GM18909 (cell line): ENCODE measurements around the gene SPTBN1.

Experiments used
- ATAC-seq: cut with Tn5 transposase; IDR thresholded peaks from one replicate; pipeline ENCODE4 v1.9.1; 2021; ENCODE audit warnings: mild to moderate bottlenecking; ENCODE audit not compliant: unreplicated experiment, poor library complexity

The SPTBN1 gene

DNA sequence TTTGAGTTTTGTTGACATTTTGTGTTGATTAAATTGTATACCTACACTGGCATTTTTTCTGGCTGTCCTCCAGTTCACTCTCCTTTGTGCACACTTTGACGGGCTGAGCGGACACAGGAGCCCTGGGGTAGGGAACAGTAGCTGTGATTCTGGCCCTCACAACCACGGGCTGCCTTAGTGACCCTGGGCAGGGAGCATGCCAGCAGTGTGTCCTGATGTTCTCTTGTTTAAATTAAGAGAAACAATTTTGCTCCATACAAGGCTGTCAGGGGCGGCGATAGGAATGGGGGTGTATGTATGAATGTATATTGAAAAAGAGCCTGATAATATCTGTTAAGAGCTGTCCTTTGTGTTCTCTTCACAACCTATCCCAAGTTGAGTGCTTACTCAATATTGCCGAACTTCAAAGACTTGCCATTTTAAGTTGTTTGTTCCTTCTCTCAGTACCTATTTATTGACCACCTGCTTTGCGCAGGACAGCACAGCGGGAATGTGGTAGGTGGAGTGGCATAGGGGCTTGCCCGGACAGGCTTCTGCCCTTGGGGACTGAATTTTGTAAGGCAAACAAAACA, 163.6 kb downstream of the SPTBN1 start:
- ATAC-seq: no peak

DNA sequence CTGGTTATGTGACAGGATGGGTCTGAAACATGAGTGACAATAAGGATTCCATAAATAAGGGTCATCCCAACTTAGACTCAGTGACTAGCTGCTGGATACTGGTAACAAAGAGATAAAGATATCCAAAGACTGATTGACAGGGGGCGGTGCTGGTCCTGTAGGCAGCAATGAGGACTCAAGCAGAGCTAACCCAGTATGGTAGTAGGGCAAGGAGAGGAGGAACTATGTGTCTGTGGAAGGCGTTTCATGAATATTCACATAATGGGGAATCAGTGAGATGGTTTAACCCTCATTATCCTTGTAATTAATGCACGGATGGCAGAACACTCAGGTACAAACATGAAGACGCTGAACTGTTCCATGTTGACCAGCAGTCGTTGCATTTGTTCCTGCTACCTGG, 164.8 kb downstream of the SPTBN1 start:
- no peak for ATAC-seq

- no peak for ATAC-seq
Measured at GRCh38 chr2:54624591-54625071, 168.5 kb downstream of the SPTBN1 start.

DNA sequence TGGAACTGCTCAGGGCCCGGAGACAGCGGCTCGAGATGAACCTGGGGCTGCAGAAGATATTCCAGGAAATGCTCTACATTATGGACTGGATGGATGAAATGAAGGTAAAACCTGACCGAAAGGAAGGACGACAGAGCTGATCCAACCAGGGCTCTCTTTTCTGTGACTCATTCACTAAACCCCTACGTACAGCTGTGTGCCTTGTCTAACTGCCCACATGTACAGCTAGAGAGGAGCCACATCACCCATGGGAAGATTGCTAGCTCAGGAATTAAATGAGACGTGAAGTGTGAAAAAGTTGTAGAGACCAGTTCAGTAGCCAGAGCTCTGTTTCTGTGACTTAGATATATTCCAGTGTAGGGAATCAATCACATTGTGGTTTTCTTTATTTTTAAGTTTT, 170.0 kb downstream of the SPTBN1 start:
- ATAC-seq: no peak

DNA sequence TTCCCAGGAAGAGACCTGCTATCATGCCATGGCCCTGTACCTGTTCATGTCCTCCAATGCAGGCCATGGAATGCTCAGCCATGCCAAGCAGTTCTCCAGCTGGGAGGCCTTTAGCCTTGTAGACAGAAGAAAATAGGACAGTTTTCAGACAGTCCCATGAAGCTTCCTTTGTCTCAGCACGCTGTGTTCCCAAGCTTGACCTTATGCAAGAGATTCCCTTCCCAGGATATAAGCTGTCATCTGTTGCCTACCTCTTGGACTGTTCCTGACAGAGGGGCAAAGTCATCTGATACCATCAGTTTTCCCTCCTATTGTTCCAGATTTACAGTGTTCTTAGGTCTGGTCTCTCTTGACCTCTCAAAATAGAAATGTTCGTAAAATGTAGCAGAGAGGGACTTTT, 170.8 kb downstream of the SPTBN1 start:
- no peak for ATAC-seq

- ATAC-seq: no peak
Measured at GRCh38 chr2:54627973-54628372, 171.8 kb downstream of the SPTBN1 start.

- no peak for ATAC-seq
Measured at GRCh38 chr2:54628418-54628817, 172.3 kb downstream of the SPTBN1 start.

DNA sequence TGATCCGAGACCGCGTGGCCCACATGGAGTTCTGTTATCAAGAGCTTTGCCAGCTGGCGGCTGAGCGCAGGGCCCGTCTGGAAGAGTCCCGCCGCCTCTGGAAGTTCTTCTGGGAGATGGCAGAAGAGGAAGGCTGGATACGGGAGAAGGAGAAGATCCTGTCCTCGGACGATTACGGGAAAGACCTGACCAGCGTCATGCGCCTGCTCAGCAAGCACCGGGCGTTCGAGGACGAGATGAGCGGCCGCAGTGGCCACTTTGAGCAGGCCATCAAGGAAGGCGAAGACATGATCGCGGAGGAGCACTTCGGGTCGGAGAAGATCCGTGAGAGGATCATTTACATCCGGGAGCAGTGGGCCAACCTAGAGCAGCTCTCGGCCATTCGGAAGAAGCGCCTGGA, 172.8 kb downstream of the SPTBN1 start:
- ATAC-seq: no peak

- no peak for ATAC-seq
Measured at GRCh38 chr2:54629390-54629789, 173.3 kb downstream of the SPTBN1 start.

- no peak for ATAC-seq
Measured at GRCh38 chr2:54629914-54630857, 174.1 kb downstream of the SPTBN1 start.

- ATAC-seq: no peak
Measured at GRCh38 chr2:54630858-54631497, 174.9 kb downstream of the SPTBN1 start.

- no peak for ATAC-seq
Measured at GRCh38 chr2:54631755-54632154, 175.6 kb downstream of the SPTBN1 start.

DNA sequence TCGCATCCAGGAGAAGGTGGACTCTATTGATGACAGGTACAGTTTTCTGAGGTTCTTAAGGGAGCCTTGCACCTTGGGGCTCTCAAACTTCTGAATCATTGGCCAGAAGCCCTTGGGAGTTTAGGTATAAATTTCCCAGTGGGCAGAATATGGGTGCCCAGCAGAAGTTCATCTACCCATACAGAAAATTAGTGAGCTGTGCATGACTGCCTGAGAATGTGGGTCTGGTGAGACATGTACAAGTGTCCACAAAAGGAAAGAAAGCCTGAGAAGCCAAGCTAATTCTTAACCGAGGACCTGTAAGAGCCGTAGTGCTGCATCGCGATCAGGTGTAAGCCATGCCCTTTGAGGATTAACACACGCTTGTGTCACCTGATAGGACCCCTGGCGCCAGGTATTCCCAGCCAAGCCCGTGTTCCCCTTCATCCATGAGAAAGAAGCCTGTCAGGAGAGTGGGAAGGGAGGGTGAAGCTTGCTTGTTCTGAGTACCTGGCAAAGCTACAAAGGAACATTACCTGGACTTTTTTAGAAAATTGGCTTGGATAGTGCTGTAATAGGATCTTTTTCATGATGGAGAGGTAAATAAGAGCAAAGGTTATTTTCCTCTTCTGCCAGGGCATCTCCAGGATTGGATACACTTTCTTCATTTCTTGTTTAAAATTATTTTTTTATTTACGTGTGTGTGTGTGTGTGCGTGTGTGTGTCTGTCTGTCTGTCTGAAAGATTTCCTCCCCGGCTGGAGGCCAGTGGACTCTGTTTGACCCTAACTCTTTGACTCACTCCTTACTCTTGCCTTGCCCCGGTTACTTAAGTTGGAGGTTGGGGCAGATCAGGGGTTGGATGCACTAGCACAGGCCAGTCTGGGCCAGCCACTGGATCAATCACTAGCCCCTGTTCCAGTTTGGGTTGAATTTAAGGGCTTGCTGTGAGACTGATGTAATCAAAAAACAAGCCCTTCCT, 176.9 kb downstream of the SPTBN1 start:
- ATAC-seq: no peak

DNA sequence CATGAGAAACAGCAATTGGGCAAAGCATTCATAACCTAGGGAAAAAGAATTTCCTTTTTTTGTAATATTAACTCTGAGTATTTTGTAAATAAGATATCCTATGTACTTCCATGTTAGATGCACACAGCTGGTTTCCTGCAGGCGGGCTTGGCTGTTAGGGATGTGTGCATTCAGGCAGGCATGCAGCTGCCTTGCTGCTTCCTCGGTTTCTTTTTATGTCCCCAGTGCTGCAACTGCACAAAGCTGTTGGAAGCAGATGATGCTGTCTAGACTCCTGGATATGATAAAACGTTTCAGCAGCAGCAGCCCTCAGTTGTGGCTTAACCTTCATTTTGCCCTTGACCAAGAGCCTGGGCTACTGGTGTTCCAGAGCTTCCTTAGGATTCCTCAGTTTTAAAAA, 177.9 kb downstream of the SPTBN1 start:
- ATAC-seq: no peak

- ATAC-seq: peak; percentile 74
Measured at GRCh38 chr2:54634564-54635511, 178.7 kb downstream of the SPTBN1 start.

DNA sequence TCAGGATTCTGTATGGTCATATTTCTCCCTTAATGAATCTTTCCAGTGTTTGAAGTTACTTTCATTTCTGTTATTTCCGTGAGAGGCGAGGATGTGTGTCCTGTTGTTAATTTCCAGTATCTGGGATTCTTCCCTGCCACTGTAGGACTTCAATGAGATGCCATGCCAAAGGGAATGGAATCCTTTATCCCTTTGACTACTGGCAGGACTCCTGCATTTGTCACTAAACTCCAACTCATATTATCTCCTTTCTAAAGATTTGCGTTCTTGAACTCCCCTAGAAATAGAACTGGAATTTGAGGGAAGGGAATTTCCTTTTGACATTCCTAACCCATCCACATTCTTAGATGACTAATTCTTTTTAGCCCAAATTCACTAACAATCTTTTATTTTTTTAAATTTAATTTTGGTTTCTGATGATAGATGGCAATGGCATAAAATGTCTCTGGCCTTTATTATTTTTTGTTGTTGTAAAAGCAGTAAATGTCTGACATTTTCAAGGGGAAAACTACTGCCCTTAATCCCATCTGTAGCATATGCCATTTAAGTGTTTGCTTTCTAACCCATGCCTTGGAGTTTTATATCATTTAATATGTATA, 179.5 kb downstream of the SPTBN1 start:
- ATAC-seq: no peak

- ATAC-seq: no peak
Measured at GRCh38 chr2:54636415-54637139, 180.4 kb downstream of the SPTBN1 start.

DNA sequence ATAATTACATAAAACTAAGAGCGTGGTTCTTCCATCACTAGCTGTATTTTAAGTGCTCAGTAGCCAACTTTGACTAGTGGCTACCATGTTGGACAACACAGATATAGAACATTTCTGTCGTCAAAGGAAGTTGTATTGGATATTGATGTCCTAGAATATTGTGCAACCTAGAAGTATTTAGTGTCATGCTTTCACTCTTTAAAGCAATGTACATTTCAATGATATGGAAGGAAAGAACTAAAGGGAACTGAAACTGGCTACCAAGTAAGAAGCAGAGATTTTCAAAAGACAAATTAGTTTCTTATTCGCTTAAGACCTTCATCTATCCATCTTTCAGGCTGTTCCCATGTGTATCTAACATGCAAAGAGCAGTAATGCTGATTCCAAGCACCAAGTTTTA, 182.0 kb downstream of the SPTBN1 start:
- no peak for ATAC-seq
